K562 (cell line): ENCODE results near the gene POLD4. TPM values are rescaled to one million over a fixed set of nuclear protein-coding genes. Genes with fewer than 3 reads are reported as not detected.

ENCODE experiments used
- CHCHD3 ChIP-seq: fragments of 250-450 bp; sonication (Bioruptor Pico); IDR thresholded peaks from 2 replicates; pipeline ENCODE4 v2.1.2; 2022; ENCODE audit warnings: mild to moderate bottlenecking
- FOXM1 ChIP-seq, 2 experiments: fragments of 450-650 bp in 1 of 2; sonication (generic) in 1 of 2; formaldehyde crosslinking in 1 of 2; IDR thresholded peaks; 2 replicates each; pipeline versions ENCODE4 v1.6.1 to v1.9.0; 2017 to 2022; ENCODE audit warnings: low read depth in 2 of 2, mild to moderate bottlenecking in 2 of 2, missing genetic modification reagents in 1 of 2, moderate library complexity in 1 of 2
- MYC ChIP-seq, 2 experiments: fragments of 250-450 bp in 1 of 2; sonication (Bioruptor Pico) in 1 of 2; IDR thresholded peaks; 2 replicates each; pipeline versions ENCODE4 v1.5.1 to v1.6.1; 2012 to 2021; ENCODE audit warnings: low read depth in 2 of 2, borderline replicate concordance in 1 of 2, improper control_type of control experiment in 1 of 2, low read length in 1 of 2, mild to moderate bottlenecking in 1 of 2, moderate library complexity in 1 of 2
- NFIC ChIP-seq: fragments of 450-650 bp; IDR thresholded peaks from 2 replicates; pipeline ENCODE4 v1.6.1; 2017; ENCODE audit warnings: mild to moderate bottlenecking, inconsistent platforms
- NFRKB ChIP-seq: fragments of 450-650 bp; IDR thresholded peaks from 2 replicates; pipeline ENCODE4 v1.6.1; 2016; ENCODE audit warnings: low read depth
- SRSF7 ChIP-seq: fragments of 200-400 bp; formaldehyde crosslinking; optimal IDR thresholded peaks from 2 replicates; pipeline ENCODE3; 2017; ENCODE audit warnings: mild to moderate bottlenecking, low read depth, low read length
- STAT5A ChIP-seq: IDR thresholded peaks from 2 replicates; pipeline ENCODE4 v1.6.1; 2012; ENCODE audit warnings: low read length, inconsistent platforms, borderline replicate concordance
- XRCC5 ChIP-seq: fragments of 200-400 bp; formaldehyde crosslinking; IDR thresholded peaks from 2 replicates; pipeline ENCODE4 v1.6.1; 2017; ENCODE audit warnings: low read depth, mild to moderate bottlenecking, low read length
- ZNF384 ChIP-seq: IDR thresholded peaks from 2 replicates; pipeline ENCODE4 v1.6.1; 2012; ENCODE audit warnings: low read depth, low read length, improper control_type of control experiment
- ZNF518B ChIP-seq: fragments of 250-450 bp; sonication (Bioruptor Pico); IDR thresholded peaks from 2 replicates; pipeline ENCODE4 v1.5.0; 2021; ENCODE audit warnings: mild to moderate bottlenecking, moderate library complexity
- ZNF668 ChIP-seq: fragments of 250-450 bp; sonication (Bioruptor Pico); IDR thresholded peaks from 2 replicates; pipeline ENCODE4 v1.8.0; 2022; ENCODE audit warnings: mild to moderate bottlenecking, inconsistent platforms
- polyA plus RNA-seq, 8 experiments: library from polyadenylated mRNA; depleted of rRNA in 4 of 8; stranded (reverse) in 5 of 8; unstranded in 3 of 8; fragments of >200 nt; fragmentation: Nextera tagmentation in 2 of 8; fragmentation: Illumina TruSeq in 1 of 8; extraction: Ambion mirVana in 2 of 8; extraction: Trizol in 1 of 8; gene quantifications; 2 replicates each; pipeline versions ENCODE4 v1.2.1 to v1.2.3, GENCODE V29; 2011 to 2014; ENCODE audit warnings: inconsistent platforms in 1 of 8, missing spikeins in 1 of 8
- total RNA-seq, 7 experiments: library from RNA; depleted of rRNA in 6 of 7; stranded (reverse); fragments of >200 nt in 6 of 7; fragmentation: Illumina TruSeq in 2 of 7; extraction: Trizol in 2 of 7; gene quantifications; 2 replicates each; pipeline versions ENCODE4 v1.2.1 to v1.2.3, GENCODE V29; 2011 to 2021; ENCODE audit warnings: low replicate concordance in 1 of 7
- TF ChIP-seq, protein P1 (sequence below): fragments of 250-450 bp; sonication (Bioruptor Pico); IDR thresholded peaks from 2 replicates; pipeline ENCODE4 v1.4.0; 2020; ENCODE audit warnings: mild to moderate bottlenecking, moderate library complexity
- TF ChIP-seq, protein P2 (sequence below): fragments of 250-450 bp; sonication (Bioruptor Pico); IDR thresholded peaks from 2 replicates; pipeline ENCODE4 v1.5.0; 2020; ENCODE audit warnings: mild to moderate bottlenecking

Gene POLD4
- total and polyA plus RNA-seq, 9 of the 15 experiments (the other 6 are each of a cell fraction or from before 2014, with no cell fraction given), result 5.8 to 64.5 (median 18.3) TPM

DNA sequence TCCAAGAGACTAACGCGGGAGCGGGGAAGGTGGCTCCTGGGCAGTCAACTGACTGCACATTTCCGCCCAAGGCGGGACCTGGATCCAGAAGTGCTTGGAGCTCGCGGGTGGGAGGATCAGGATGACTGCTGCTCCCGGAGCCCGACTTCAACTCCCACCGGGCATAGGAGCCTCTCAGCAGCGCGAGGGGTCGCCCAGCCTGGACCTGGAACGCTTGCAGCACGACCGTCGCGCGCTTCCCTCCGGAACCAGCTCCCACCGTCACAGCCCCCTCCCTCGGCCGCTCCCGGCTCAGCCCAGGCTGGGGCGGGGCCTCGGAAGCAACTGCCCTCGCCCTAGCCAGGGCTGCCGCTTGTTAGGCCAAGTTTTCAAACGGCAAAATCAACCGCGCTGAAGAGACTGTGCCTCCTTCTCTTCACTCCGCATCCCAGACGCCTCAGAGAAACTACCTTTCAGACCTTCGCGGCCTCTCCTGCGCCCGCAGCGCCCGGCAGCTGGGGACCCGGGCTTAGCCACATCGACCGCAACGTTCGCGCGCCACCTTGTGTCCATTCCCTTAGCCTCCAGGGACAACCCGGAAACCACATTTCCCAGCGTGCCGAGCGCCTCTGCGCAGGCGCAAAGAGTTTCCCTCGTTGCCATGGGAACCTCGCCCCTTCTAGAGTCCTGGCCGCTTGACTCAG, 36.0 kb downstream of the POLD4 start (continued):
- TF ChIP-seq XRCC5 (peak; percentile 73; the same call in 1 of the 2 replicates), STAT5A (no peak), NFRKB (peak; percentile 51; the same call in 1 of the 2 replicates), NFIC (peak; percentile 52), ZNF518B (no peak), SRSF7 (no peak), FOXM1 (IDR thresholded peaks at IDR 0.05; ENCODE audit: low read depth) (no peak), FOXM1 (CRISPR knock-in tag; IDR thresholded peaks at IDR 0.05; ENCODE audit: low read depth) (no peak), MYC (IDR thresholded peaks at IDR 0.05; ENCODE audit: low read depth, low read length) (no peak; the same call in none of the 2 replicates), MYC (CRISPR knock-in tag; IDR thresholded peaks at IDR 0.05; ENCODE audit: borderline replicate concordance, low read depth) (peak; percentile 51; the same call in 1 of the 2 replicates), ZNF668 (no peak), ZNF384 (no peak), CHCHD3 (no peak)
- TF ChIP-seq, protein P1, sequence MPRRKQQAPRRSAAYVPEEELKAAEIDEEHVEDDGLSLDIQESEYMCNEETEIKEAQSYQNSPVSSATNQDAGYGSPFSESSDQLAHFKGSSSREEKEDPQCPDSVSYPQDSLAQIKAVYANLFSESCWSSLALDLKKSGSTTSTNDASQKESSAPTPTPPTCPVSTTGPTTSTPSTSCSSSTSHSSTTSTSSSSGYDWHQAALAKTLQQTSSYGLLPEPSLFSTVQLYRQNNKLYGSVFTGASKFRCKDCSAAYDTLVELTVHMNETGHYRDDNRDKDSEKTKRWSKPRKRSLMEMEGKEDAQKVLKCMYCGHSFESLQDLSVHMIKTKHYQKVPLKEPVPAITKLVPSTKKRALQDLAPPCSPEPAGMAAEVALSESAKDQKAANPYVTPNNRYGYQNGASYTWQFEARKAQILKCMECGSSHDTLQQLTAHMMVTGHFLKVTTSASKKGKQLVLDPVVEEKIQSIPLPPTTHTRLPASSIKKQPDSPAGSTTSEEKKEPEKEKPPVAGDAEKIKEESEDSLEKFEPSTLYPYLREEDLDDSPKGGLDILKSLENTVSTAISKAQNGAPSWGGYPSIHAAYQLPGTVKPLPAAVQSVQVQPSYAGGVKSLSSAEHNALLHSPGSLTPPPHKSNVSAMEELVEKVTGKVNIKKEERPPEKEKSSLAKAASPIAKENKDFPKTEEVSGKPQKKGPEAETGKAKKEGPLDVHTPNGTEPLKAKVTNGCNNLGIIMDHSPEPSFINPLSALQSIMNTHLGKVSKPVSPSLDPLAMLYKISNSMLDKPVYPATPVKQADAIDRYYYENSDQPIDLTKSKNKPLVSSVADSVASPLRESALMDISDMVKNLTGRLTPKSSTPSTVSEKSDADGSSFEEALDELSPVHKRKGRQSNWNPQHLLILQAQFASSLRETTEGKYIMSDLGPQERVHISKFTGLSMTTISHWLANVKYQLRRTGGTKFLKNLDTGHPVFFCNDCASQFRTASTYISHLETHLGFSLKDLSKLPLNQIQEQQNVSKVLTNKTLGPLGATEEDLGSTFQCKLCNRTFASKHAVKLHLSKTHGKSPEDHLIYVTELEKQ, result no peak
- TF ChIP-seq, protein P2, sequence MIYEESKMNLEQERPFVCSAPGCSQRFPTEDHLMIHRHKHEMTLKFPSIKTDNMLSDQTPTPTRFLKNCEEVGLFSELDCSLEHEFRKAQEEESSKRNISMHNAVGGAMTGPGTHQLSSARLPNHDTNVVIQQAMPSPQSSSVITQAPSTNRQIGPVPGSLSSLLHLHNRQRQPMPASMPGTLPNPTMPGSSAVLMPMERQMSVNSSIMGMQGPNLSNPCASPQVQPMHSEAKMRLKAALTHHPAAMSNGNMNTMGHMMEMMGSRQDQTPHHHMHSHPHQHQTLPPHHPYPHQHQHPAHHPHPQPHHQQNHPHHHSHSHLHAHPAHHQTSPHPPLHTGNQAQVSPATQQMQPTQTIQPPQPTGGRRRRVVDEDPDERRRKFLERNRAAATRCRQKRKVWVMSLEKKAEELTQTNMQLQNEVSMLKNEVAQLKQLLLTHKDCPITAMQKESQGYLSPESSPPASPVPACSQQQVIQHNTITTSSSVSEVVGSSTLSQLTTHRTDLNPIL (CRISPR knock-in tag), result no peak
